HG02759 (cell line): Measurements from ENCODE around the gene MARK1.

ENCODE experiments used
- ATAC-seq: cut with Tn5 transposase; IDR thresholded peaks from one replicate; pipeline ENCODE4 v1.9.1; 2021; ENCODE audit warnings: mild to moderate bottlenecking, moderate library complexity; ENCODE audit not compliant: unreplicated experiment

Gene MARK1

DNA sequence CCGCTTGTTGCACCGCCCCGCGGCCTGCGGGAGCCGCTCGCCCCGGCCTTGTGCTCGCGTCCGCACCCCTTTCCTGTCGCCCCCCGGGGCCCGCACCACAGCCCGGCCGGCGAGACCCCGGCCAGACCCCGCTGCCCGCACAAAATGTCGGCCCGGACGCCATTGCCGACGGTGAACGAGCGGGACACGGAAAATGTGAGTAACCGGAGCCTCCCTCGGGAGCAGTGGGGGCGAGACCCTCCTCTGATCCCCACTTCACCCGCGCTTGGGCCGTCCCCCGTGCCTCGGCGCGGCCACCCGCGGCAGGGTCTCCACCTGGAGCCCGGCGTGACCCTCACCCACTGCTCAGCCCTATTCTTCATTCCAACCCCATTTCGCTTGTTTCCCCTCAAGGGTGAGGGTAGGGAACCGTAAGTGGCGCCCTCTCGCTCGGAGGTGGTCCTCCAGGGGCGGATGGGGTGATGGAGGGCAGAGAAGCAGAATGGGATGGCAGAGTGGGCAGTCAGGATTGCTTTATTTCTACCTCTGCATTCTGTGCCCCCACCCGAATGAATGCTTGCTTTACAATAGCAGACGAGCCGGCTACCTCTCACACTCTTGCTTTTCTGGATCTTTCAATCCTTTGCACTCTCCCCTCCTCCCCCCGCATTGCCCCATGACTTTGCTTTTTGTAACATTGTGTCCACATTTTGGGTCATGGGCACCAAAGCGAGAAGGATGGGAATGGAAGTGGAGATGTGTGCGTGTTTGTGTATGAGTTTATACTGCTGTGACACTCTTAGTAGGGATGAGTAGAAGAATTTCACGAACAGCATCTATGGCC lies 954 bp downstream of the MARK1 start:
- no peak for ATAC-seq

DNA sequence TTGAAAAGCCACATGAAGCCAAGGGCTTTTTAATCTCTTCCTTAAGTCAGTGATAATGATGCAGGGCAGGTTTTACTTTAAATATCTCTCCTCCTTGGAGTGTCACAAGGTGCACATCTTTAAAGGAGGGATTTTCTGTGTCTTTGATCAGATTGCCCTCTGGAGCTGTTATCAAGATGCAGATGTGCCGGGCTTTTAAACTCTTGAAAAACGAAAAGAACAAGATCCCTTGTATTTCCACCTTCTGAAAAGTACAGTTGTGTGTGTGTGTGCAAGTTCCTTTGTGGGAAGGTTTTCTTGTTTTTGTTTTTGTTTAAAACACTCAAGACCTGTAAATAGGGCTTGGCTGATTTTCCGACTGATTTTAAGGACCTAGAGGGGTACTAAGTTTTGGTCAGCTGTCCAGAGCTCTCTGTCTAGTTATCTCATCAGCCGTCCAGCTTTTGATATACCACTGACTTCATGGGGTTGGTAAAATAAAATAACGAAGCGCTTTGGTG lies 1.6 kb downstream of the MARK1 start:
- ATAC-seq = no peak

DNA sequence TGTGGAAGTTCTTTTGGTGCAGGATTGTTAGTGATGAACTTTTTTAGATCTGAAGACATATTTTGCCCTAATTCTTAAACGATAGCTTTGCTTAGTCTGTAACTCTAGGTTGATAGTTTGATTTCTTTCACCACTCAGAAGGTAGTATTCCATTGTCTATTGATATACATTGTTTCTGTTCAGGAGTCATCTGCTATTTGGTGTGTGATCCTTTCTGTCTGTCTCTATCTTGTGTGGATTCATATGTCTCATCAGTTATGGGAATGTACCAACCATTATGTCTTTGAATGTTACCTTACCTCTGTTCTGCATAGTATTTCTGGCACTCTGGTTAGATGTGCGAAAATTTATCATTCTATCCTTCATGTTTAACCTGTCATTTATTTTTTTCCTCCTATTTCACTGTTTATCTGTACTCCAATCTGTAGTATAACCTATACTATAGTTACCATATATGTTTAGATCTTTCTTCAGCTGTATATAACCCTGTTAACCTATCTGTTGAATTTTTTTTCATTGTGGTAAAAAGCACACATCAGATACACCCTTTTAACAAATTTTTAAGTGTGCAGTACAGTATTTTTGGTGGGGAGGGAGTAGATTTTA lies 5.7 kb downstream of the MARK1 start:
- no peak for ATAC-seq

DNA sequence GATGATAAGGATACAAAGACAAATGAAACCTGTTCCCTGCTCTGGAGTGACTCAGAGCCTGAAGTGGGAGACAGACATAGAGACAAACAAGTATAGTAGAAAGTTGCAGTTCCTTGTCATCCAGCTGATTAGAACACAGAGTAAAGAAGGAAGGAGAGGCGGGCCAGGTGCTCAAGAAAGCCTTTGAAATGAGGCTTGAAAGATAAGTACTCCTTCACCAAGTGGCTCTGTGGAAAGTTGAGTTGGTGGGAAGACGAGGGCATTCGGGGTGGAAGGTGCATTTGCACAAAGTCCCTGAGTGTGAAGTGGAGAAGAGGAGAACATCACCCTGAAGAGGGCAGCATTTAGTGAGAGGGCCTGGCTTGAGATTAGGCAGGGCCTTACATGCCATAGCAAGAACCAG lies 17.0 kb downstream of the MARK1 start:
- no peak for ATAC-seq

DNA sequence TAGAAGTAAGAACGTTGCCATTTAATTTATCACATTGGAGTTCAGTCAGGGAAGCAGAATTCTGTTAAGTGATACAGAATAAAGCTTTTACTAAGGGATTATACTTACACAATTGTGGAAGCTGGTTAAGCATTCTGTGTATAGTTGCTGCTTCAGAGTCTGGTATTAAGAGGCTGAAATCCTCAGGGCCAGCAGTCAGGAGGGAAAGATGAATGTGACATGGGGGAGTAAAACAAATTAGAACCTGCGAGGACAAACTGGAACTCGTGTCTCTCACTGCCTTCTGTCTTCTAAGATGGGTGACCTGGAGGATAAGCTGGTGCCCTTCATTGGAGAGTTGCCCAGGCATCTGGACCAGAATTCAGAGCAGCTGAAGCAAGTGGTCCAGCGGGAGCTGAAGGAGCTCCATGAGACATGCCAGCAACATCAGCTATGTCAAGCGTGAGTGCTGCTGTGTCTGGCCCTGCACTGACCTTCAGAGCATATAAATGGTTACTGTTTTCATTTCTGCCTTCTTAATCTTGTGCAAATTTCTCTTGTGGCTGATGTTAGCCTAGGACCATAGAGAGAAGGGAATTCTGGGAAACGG lies 23.0 kb downstream of the MARK1 start:
- no peak for ATAC-seq

DNA sequence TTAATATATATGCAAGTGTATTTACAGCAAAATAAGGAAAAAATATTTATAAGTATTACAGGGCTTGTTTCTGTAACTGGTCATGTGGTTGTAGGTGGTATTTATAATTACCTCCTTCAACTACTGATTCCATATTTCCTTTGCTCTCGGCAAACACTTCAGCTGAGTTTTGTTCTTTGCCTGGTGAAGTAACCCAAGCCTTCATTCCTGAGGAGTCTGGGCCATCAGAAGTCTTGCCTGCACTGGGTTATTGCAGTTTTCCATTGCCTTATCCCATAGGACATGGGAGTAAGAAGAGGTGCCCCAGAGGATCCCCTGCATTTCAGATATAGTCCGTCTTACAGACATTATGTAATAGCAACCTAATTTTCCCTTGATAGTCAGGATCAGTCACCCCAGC lies 23.8 kb downstream of the MARK1 start:
- ATAC-seq = no peak

DNA sequence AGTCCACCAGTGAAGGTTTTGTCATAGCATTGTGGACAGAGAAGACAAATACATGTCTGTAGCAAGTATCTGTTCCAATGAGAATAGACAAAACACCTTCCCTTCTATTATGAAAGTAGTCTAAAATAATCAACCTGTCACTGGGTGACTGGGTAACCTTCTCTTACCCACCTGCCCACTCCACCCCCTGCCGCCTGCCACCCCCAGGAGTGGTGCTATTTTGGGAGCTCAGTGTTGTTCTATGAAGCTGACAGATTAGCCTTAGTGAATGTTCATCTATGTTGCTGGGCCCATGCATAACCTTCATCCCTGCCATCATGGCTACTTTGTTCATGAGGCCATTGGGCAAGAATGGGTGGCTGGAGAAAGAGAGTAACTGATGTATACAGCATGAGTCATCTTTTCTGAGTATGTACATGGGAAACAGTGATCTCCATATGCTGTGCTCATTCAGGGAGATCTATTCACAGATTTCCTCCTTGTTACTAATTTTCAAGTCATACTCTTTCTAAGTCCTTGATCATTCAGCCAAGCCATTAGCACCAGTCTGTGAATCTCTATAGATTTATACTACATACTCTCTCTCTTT lies 24.8 kb downstream of the MARK1 start:
- no peak for ATAC-seq

DNA sequence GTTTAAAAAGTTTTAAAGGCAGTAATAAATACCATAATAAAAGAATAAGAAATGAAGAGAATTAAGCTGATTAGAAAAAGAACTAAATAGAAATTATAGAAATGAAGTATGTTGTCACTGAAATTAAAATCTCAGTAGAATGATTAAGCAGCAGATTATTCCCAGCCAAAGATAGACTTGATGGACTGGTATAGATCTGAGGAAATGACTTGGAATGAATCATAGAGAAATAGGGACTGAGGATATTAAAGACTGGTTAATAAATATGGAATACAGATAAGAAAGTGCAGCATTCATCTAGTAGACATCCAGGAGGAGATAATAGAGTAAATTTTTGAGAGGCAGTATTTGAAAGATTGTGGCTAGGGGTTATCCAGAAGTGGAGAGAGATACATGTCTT lies 28.7 kb downstream of the MARK1 start:
- no peak for ATAC-seq

DNA sequence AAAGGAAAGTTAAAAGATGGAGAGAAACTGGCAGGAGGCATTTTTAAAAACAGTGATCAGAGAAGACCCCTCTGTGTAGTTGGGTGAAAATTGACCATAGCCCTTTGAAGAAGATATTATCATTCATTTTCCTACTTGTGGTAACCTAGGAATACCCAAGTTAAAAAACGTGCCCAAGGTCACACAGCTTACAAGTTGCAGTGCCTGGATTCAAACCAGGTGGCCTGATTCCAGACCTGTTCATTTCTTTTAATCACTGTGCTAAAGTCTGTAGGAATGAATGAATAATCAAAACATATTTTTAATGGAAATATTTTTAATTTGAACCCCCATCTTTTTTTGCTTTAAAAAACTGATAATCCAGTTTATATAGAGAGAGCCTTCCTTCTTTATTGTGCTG lies 35.6 kb downstream of the MARK1 start:
- no peak for ATAC-seq

DNA sequence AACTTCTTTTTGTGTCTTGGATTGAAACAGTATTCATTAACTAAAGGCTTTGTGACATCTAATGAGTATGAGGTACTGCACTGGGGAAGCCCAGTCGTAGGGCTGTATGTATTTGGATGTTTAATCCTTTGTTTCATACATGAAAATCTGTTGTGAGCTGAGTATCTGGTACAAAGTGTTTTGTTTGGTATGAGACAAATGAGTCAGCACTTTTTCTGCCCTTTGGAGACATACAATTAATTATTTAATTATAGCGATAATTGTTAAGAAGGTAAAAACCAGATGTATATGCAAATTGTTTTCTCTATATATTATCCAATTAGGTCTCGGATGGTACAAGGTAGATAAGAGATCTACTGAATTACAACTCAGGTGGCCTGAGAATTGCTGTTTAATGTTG lies 36.3 kb downstream of the MARK1 start:
- ATAC-seq = no peak

DNA sequence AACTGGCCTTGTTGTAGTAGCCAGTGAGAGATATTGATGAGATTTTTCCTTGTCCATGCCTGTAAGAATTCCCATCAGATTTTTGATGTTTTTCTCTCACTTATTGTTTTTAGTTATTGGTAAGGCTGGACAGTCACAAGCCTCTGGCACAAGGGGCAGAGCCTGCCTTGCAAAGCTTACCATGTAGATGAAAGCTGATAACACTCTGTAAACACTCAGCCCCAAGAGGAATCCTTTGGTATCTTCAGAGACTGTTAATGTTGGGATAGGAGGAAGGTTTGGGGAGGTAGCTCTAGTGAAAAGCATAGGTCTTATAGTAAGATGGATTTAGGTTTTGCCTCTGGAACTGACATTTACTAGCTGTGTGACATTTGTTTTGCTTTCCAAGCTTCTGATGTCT lies 37.7 kb downstream of the MARK1 start:
- no peak for ATAC-seq

DNA sequence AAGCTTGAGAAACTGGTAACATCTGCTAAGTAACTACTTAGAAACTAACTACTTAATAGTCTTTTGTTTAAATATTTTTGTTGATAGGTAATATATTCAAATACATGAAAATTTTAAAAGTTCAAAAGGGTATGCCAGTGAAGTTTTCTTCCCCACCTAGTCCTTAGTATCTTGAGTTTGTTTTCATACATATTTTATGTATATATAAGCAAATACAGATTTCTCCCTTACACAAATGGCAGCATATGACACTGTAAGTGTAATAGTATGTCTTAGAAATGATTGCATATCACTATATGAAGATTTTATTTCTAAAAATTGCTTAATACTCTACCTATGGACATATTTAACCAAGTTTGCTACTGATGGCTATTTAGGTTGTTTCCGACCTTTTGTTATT lies 38.9 kb downstream of the MARK1 start:
- ATAC-seq = no peak

DNA sequence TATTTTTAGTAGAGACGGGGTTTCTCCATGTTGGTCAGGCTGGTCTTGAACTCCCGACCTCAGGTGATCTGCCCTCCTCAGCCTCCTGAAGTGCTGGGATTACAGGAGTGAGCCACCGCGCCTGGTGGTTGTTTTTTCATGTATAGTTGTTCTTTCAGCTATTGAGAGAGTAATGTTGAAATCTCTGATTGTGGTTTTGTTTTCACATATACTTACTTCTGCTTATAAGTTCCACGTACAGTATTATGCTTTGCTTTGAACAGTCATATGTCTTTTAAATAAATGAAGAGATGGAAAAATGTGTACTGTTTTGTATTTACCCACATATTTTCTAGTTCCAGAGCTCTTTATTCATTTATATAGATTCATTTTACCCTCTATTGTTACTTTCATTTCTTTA lies 44.5 kb downstream of the MARK1 start:
- ATAC-seq = no peak

DNA sequence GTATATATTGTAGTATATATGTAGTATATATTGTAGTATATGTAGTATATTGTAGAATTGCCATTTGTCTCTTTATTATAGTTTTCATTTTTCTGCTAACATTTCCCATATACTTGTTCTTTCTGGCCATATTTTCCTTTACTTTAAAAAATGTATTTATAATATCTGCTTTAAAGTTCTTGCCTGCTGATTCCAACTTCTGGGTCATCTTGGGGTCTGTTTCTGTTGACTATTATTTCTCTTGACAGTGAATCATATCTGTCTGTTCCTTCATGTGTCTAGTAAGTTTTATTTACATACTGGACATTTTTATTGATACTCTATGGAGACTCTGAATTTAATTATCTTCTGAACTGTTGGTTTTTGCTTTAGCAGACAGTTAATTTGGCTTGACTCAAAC lies 45.9 kb downstream of the MARK1 start:
- no peak for ATAC-seq

DNA sequence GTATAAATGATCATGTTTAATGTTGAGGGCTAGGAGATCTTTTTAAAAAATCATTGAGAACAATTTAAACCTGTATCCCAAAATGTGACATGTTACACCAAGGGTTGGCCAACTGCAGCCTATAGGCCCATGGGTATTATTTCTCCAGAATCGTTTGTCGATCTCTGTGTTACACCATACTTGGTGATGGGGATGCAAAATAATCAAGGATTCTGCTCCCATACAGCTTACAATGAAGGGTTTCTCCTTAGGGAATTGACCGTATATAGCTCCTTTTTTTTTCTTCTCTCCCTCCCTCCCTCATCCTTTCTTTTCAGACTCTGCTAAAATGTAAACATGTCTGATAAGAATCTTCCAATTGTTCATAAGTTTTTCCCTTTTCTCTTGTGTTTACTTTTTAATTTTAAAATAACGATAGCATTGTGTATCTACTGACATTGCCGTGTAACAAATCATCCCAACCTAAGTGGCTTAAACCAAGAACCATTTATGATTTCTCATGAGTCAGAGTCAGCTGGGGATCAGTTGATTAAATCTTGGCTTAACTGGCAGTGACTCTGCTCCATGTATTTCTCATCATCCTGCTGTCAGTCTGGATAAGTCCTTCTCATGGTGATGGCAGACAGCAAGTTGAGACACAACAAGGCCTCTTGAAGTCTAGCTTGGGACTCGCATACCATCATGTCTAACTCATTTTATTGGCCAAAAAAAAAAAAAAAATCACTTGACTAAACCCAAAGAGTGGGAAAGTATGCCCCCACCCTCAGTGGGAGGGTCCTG lies 48.0 kb downstream of the MARK1 start:
- ATAC-seq = no peak

DNA sequence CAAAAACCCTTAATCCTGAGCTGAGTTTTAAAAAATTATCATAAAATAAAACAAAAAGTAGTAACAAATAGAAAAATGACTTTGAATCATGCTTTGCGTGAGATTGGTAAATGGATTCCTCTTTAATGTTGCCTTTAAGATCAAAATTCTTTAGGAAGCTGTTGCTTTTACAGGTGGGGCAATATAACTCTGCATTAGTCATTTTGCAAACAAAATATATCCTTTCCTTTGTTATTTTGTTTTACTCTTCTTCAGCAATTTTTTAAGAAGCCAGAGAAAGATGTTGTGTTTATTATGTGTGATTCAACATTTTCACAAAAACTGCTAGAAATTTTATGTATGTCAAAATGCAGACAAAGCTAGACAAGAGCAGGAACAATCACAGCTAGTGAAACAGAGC lies 50.0 kb downstream of the MARK1 start:
- ATAC-seq = no peak

DNA sequence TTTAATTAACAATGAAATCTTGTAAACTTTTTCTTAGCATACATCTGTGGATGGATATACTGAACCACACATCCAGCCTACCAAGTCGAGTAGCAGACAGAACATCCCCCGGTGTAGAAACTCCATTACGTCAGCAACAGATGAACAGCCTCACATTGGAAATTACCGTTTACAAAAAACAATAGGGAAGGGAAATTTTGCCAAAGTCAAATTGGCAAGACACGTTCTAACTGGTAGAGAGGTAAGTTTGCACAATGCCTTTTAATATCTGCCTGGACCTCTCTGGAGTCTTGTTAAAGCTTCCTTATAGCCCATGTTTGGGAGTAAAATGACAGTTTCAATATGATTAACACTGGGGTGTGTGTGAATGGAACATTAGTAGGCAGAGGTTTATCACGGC lies 51.4 kb downstream of the MARK1 start:
- ATAC-seq = no peak

DNA sequence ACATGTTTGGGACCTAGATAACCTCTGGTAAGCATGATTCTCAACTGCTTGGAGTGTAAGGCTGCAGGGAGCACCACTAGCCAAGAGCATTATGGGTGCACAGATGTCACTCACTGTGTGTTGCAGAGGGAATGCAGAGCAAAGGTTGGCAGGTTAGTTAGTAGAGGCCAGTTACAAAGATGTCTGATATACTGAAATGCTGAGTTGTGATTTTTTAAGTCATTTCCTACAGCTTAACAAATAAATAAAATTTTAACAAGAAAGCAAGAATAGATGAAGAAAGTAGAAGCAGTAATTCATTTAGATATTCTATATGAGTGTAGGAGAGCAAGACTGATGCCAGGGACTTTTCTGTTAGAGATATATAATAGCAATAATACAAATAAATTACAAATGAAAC lies 64.8 kb downstream of the MARK1 start:
- ATAC-seq = no peak

DNA sequence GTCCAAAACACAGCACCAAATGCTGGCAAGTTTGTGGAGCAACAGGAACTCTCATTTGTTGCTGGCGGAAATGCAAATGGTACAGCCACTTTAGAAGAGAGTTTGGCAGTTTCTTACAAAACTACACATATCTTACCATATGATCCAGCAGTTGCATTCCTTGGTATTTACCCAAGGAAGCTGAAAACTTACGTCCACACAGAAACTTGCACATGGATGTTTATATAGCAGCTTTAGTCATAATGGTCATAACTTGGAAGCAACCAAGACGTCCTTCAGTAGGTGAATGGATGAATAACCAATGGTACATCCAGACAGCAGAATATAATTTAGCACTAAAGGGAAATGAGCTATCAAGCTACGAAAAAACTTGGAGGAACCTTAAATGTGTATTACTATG lies 66.4 kb downstream of the MARK1 start:
- no peak for ATAC-seq

DNA sequence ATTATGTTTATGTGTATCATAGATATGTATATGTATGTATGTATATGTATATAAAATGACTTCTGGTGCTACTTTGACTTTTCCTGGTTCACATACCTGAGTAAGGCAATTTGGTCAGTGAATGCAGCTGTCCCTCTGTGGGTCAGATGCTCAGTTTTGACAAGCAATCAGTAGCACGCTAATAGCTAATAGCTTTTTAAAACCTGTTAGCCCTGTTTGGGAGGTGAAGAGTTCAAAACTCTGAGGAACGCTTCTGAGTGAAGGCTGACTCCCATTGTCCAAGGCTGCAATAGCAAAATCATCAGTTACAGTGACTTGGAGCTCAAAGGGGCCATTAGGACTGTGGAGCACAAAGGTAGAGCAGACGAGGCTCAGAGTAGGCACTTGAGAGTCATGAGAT lies 67.2 kb downstream of the MARK1 start:
- ATAC-seq = no peak

DNA sequence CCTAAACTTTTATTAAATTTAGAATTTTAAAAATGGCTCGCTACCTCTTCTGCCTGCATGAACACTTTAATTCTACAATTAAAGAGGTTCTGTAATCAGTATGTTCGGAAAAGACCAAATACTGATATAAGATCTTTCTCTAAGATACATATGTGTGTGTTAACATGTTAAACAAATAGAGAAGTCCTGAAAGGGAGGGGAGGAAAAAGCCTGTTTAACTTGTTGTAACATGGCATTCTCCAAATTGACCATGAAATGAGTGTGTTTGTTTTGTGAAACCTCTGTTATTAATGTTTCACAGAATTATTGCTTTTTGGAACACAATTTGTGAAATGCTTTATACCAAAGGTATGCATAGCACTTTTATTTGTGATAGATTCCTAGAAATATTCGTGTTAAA lies 77.0 kb downstream of the MARK1 start:
- no peak for ATAC-seq
